Peyer's patch (tissue), 4 donors: ENCODE measurements around the gene TP53AIP1.

ENCODE experiments used
- CTCF ChIP-seq, 6 experiments: fragments of 450-650 bp in 4 of 6; fragments of 200-600 bp in 2 of 6; sonication (generic) in 1 of 6; IDR thresholded peaks; one replicate each; pipeline ENCODE4 v1.5.1; 2017 to 2019; ENCODE audit warnings: antibody characterized with exemption in 6 of 6, mild to moderate bottlenecking in 3 of 6, moderate library complexity in 1 of 6
- POLR2A ChIP-seq, 2 donors: fragments of 450-650 bp; IDR thresholded peaks; one replicate each; pipeline ENCODE4 v1.5.1; 2017; ENCODE audit warnings: antibody characterized with exemption in 2 of 2, mild to moderate bottlenecking in 2 of 2, moderate library complexity in 2 of 2

- TF ChIP-seq POLR2A (IDR thresholded peaks at IDR 0.05) = no peak
- no peak for TF ChIP-seq CTCF (IDR thresholded peaks at IDR 0.05)
Measured at GRCh38 chr11:128934351-128934750, 8.3 kb downstream of the TP53AIP1 start.
